GM23338 (cell line): ENCODE measurements around the gene SNX8. TPM values are rescaled to one million over a fixed set of nuclear protein-coding genes. Genes with fewer than 3 reads are reported as not detected.

Source experiments
- ATAC-seq: fragments of 200-7000 bp; cut with Tn5 transposase; 3 replicates; pipeline ENCODE4 v1.9.1; 2020
- DNase-seq: peaks from one replicate; pipeline ENCODE4 v3.0.0-alpha.2; 2015; ENCODE audit warnings: low spot score
- H2AFZ ChIP-seq: fragments of 200-600 bp; sonication (generic); 2 replicates; pipeline ENCODE4 v1.8.0; 2016; ENCODE audit warnings: antibody characterized with exemption, mild to moderate bottlenecking, moderate library complexity
- H3F3A ChIP-seq: fragments of 200-600 bp; sonication (generic); replicated peaks from 2 replicates; pipeline ENCODE4 v1.8.0; 2017; ENCODE audit warnings: antibody characterized with exemption, mixed run types, low read depth
- H3K27ac ChIP-seq: fragments of 200-600 bp; sonication (generic); 2 replicates; pipeline ENCODE4 v1.6.1; 2016; ENCODE audit warnings: low read depth
- H3K27me3 ChIP-seq: fragments of 200-600 bp; sonication (generic); 2 replicates; pipeline ENCODE4 v1.8.0; 2016; ENCODE audit warnings: mild to moderate bottlenecking, mixed run types, moderate library complexity; ENCODE audit not compliant: insufficient read depth
- H3K36me3 ChIP-seq: fragments of 200-600 bp; sonication (generic); 2 replicates; pipeline ENCODE4 v1.8.0; 2016; ENCODE audit warnings: mild to moderate bottlenecking; ENCODE audit not compliant: insufficient read depth
- H3K4me1 ChIP-seq: fragments of 200-600 bp; sonication (generic); 2 replicates; pipeline ENCODE4 v1.8.0; 2016; ENCODE audit warnings: mild to moderate bottlenecking, moderate library complexity; ENCODE audit not compliant: insufficient read depth
- H3K4me2 ChIP-seq: fragments of 200-600 bp; sonication (generic); 2 replicates; pipeline ENCODE4 v1.7.1; 2017; ENCODE audit warnings: mixed run types
- H3K4me3 ChIP-seq: fragments of 200-600 bp; sonication (generic); 2 replicates; pipeline ENCODE4 v1.6.1; 2016; ENCODE audit warnings: mixed run types
- H3K79me2 ChIP-seq: fragments of 200-600 bp; sonication (generic); replicated peaks from 2 replicates; pipeline ENCODE4 v1.8.0; 2017; ENCODE audit warnings: mild to moderate bottlenecking; ENCODE audit not compliant: insufficient read depth
- H3K9me2 ChIP-seq: fragments of 200-600 bp; sonication (generic); 2 replicates; pipeline ENCODE4 v1.8.0; 2017; ENCODE audit not compliant: insufficient read depth
- H4K20me1 ChIP-seq: fragments of 200-600 bp; sonication (generic); replicated peaks from 2 replicates; pipeline ENCODE4 v1.8.0; 2017; ENCODE audit warnings: mild to moderate bottlenecking; ENCODE audit not compliant: insufficient read depth
- H3K27ac Mint-ChIP-seq: 2 replicates; pipeline ENCODE4 v1.8.0; 2020; ENCODE audit warnings: inconsistent platforms, mild to moderate bottlenecking, moderate library complexity, mixed read lengths
- H3K27me3 Mint-ChIP-seq: 3 replicates; pipeline ENCODE4 v1.8.0; 2022; ENCODE audit warnings: low read depth, mild to moderate bottlenecking, moderate library complexity, mixed read lengths, inconsistent platforms; ENCODE audit not compliant: insufficient read depth, poor library complexity
- H3K36me3 Mint-ChIP-seq: 3 replicates; pipeline ENCODE4 v1.8.0; 2021; ENCODE audit warnings: low read depth, mild to moderate bottlenecking, inconsistent platforms, moderate library complexity, mixed read lengths
- H3K4me1 Mint-ChIP-seq: 3 replicates; pipeline ENCODE4 v1.8.0; 2020; ENCODE audit warnings: mild to moderate bottlenecking, inconsistent platforms, mixed read lengths
- H3K4me3 Mint-ChIP-seq: 3 replicates; pipeline ENCODE4 v1.8.0; 2021; ENCODE audit warnings: moderate library complexity, mild to moderate bottlenecking, inconsistent platforms, mixed read lengths
- H3K9me3 Mint-ChIP-seq: 3 replicates; pipeline ENCODE4 v1.8.0; 2020; ENCODE audit warnings: moderate library complexity, mild to moderate bottlenecking, inconsistent platforms, mixed read lengths
- CREB1 ChIP-seq: fragments of 250-450 bp; sonication (Bioruptor Pico); IDR thresholded peaks from 2 replicates; pipeline ENCODE4 v1.5.0; 2020; ENCODE audit warnings: low read depth, mild to moderate bottlenecking, moderate library complexity
- EZH2 ChIP-seq: fragments of 200-600 bp; sonication (generic); IDR thresholded peaks from one replicate; pipeline ENCODE4 v1.8.0; 2017; ENCODE audit warnings: antibody characterized with exemption, mild to moderate bottlenecking, low read depth; ENCODE audit not compliant: unreplicated experiment
- EZH2phosphoT487 ChIP-seq: fragments of 200-600 bp; sonication (generic); IDR thresholded peaks from one replicate; pipeline ENCODE4 v1.8.1; 2018; ENCODE audit warnings: antibody characterized with exemption; ENCODE audit not compliant: unreplicated experiment
- JUNB ChIP-seq: IDR thresholded peaks from one replicate; pipeline ENCODE4 v1.6.1; 2016; ENCODE audit warnings: antibody characterized with exemption; ENCODE audit not compliant: unreplicated experiment
- NANOG ChIP-seq: IDR thresholded peaks from 2 replicates; pipeline ENCODE4 v1.6.1; 2016; ENCODE audit warnings: antibody characterized with exemption, borderline replicate concordance
- POLR2AphosphoS5 ChIP-seq: IDR thresholded peaks from 2 replicates; pipeline ENCODE4 v1.6.1; 2016; ENCODE audit warnings: antibody characterized with exemption, low read depth
- STAT1 ChIP-seq: IDR thresholded peaks from one replicate; pipeline ENCODE4 v1.6.1; 2016; ENCODE audit warnings: antibody characterized with exemption; ENCODE audit not compliant: unreplicated experiment
- ZNF114 ChIP-seq: fragments of 250-450 bp; sonication (Bioruptor Pico); IDR thresholded peaks from 2 replicates; pipeline ENCODE4 v1.5.0; 2020; ENCODE audit warnings: mild to moderate bottlenecking, moderate library complexity
- ZNF331 ChIP-seq: fragments of 250-450 bp; sonication (Bioruptor Pico); IDR thresholded peaks from 2 replicates; pipeline ENCODE4 v1.5.0; 2020; ENCODE audit warnings: low read depth, mild to moderate bottlenecking, moderate library complexity
- polyA plus RNA-seq: library from polyadenylated mRNA; unstranded; fragments of >200 nt; fragmentation: Nextera tagmentation; extraction: Ambion mirVana; gene quantifications from 2 replicates; pipeline ENCODE4 v1.2.1, GENCODE V29; 2016
- total RNA-seq: library from RNA; depleted of rRNA; stranded (reverse); fragments of >200 nt; shearing (Covaris generic); gene quantifications from 2 replicates; pipeline ENCODE4 v1.2.3, GENCODE V29; 2014
- TF ChIP-seq, protein P1 (sequence below): fragments of 250-450 bp; sonication (Bioruptor Pico); IDR thresholded peaks from 2 replicates; pipeline ENCODE4 v1.5.0; 2020; ENCODE audit warnings: mild to moderate bottlenecking, moderate library complexity
- TF ChIP-seq, protein P2 (sequence below), 2 experiments: fragments of 200-600 bp in 1 of 2; sonication (generic) in 1 of 2; conservative IDR thresholded peaks; 2 replicates each; pipeline versions ENCODE4 v1.5.1 to v1.6.1; 2016 to 2017; ENCODE audit warnings: antibody characterized with exemption in 2 of 2, low read depth in 2 of 2, mild to moderate bottlenecking in 2 of 2, moderate library complexity in 1 of 2
- TF ChIP-seq, protein P3 (sequence below): IDR thresholded peaks from one replicate; pipeline ENCODE4 v1.6.1; 2018; ENCODE audit warnings: antibody characterized with exemption; ENCODE audit not compliant: unreplicated experiment
- TF ChIP-seq, protein P4 (sequence below): IDR thresholded peaks from 2 replicates; pipeline ENCODE4 v1.6.1; 2016; ENCODE audit warnings: antibody characterized with exemption

SNX8 gene
- total and polyA plus RNA-seq, 2 experiments from 2014 or later = 44.3 to 50.9 TPM

DNA sequence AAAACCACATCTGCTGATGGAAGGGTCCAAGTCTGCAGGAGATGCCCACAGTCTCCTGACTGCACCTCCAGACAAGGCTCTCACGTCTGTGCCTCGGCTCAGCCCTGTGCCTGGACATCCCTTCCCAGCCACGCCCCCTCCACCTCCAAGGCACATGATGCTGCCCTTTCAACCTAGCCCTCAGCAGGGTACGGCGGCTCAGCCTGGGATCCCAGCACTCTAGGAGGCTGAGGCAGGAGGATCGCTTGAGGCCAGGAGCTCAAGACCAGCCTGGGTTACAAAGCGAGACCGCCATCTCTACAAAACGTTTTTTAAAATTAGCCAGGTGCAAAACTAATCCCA, 95.8 kb downstream of the SNX8 start:
- Mint-ChIP-seq H3K4me1 (no peaks in the 10 kb centered on the region), H3K4me3 (no peak overlapping the region), H3K36me3 (peaks cover 76% of the 10 kb centered on the region), H3K27ac (no peak overlapping the region; the same call in 1 of the 2 replicates), H3K27me3 (peaks cover 10% of the 10 kb centered on the region), H3K9me3 (no peaks in the 10 kb centered on the region)
- ATAC-seq (no peak), DNase-seq (no peak)
- TF ChIP-seq EZH2 (no peak), STAT1 (no peak), CREB1 (CRISPR knock-in tag) (no peak), NANOG (no peak), ZNF331 (CRISPR knock-in tag) (no peak), JUNB (no peak), EZH2phosphoT487 (no peak), POLR2AphosphoS5 (no peak), ZNF114 (no peak)
- TF ChIP-seq, protein P1, sequence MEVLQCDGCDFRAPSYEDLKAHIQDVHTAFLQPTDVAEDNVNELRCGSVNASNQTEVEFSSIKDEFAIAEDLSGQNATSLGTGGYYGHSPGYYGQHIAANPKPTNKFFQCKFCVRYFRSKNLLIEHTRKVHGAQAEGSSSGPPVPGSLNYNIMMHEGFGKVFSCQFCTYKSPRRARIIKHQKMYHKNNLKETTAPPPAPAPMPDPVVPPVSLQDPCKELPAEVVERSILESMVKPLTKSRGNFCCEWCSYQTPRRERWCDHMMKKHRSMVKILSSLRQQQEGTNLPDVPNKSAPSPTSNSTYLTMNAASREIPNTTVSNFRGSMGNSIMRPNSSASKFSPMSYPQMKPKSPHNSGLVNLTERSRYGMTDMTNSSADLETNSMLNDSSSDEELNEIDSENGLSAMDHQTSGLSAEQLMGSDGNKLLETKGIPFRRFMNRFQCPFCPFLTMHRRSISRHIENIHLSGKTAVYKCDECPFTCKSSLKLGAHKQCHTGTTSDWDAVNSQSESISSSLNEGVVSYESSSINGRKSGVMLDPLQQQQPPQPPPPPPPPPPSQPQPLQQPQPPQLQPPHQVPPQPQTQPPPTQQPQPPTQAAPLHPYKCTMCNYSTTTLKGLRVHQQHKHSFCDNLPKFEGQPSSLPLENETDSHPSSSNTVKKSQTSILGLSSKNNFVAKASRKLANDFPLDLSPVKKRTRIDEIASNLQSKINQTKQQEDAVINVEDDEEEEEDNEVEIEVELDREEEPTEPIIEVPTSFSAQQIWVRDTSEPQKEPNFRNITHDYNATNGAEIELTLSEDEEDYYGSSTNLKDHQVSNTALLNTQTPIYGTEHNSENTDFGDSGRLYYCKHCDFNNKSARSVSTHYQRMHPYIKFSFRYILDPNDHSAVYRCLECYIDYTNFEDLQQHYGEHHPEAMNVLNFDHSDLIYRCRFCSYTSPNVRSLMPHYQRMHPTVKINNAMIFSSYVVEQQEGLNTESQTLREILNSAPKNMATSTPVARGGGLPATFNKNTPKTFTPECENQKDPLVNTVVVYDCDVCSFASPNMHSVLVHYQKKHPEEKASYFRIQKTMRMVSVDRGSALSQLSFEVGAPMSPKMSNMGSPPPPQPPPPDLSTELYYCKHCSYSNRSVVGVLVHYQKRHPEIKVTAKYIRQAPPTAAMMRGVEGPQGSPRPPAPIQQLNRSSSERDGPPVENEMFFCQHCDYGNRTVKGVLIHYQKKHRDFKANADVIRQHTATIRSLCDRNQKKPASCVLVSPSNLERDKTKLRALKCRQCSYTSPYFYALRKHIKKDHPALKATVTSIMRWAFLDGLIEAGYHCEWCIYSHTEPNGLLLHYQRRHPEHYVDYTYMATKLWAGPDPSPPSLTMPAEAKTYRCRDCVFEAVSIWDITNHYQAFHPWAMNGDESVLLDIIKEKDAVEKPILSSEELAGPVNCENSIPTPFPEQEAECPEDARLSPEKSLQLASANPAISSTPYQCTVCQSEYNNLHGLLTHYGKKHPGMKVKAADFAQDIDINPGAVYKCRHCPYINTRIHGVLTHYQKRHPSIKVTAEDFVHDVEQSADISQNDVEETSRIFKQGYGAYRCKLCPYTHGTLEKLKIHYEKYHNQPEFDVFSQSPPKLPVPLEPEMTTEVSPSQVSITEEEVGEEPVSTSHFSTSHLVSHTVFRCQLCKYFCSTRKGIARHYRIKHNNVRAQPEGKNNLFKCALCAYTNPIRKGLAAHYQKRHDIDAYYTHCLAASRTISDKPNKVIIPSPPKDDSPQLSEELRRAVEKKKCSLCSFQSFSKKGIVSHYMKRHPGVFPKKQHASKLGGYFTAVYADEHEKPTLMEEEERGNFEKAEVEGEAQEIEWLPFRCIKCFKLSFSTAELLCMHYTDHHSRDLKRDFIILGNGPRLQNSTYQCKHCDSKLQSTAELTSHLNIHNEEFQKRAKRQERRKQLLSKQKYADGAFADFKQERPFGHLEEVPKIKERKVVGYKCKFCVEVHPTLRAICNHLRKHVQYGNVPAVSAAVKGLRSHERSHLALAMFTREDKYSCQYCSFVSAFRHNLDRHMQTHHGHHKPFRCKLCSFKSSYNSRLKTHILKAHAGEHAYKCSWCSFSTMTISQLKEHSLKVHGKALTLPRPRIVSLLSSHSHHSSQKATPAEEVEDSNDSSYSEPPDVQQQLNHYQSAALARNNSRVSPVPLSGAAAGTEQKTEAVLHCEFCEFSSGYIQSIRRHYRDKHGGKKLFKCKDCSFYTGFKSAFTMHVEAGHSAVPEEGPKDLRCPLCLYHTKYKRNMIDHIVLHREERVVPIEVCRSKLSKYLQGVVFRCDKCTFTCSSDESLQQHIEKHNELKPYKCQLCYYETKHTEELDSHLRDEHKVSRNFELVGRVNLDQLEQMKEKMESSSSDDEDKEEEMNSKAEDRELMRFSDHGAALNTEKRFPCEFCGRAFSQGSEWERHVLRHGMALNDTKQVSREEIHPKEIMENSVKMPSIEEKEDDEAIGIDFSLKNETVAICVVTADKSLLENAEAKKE = no peak
- TF ChIP-seq, protein P2, sequence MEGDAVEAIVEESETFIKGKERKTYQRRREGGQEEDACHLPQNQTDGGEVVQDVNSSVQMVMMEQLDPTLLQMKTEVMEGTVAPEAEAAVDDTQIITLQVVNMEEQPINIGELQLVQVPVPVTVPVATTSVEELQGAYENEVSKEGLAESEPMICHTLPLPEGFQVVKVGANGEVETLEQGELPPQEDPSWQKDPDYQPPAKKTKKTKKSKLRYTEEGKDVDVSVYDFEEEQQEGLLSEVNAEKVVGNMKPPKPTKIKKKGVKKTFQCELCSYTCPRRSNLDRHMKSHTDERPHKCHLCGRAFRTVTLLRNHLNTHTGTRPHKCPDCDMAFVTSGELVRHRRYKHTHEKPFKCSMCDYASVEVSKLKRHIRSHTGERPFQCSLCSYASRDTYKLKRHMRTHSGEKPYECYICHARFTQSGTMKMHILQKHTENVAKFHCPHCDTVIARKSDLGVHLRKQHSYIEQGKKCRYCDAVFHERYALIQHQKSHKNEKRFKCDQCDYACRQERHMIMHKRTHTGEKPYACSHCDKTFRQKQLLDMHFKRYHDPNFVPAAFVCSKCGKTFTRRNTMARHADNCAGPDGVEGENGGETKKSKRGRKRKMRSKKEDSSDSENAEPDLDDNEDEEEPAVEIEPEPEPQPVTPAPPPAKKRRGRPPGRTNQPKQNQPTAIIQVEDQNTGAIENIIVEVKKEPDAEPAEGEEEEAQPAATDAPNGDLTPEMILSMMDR (conservative IDR thresholded peaks at IDR 0.05; ENCODE audit: low read depth in 2 of 2) = no peak
- TF ChIP-seq, protein P3, sequence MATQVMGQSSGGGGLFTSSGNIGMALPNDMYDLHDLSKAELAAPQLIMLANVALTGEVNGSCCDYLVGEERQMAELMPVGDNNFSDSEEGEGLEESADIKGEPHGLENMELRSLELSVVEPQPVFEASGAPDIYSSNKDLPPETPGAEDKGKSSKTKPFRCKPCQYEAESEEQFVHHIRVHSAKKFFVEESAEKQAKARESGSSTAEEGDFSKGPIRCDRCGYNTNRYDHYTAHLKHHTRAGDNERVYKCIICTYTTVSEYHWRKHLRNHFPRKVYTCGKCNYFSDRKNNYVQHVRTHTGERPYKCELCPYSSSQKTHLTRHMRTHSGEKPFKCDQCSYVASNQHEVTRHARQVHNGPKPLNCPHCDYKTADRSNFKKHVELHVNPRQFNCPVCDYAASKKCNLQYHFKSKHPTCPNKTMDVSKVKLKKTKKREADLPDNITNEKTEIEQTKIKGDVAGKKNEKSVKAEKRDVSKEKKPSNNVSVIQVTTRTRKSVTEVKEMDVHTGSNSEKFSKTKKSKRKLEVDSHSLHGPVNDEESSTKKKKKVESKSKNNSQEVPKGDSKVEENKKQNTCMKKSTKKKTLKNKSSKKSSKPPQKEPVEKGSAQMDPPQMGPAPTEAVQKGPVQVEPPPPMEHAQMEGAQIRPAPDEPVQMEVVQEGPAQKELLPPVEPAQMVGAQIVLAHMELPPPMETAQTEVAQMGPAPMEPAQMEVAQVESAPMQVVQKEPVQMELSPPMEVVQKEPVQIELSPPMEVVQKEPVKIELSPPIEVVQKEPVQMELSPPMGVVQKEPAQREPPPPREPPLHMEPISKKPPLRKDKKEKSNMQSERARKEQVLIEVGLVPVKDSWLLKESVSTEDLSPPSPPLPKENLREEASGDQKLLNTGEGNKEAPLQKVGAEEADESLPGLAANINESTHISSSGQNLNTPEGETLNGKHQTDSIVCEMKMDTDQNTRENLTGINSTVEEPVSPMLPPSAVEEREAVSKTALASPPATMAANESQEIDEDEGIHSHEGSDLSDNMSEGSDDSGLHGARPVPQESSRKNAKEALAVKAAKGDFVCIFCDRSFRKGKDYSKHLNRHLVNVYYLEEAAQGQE = no peak
- TF ChIP-seq, protein P4, sequence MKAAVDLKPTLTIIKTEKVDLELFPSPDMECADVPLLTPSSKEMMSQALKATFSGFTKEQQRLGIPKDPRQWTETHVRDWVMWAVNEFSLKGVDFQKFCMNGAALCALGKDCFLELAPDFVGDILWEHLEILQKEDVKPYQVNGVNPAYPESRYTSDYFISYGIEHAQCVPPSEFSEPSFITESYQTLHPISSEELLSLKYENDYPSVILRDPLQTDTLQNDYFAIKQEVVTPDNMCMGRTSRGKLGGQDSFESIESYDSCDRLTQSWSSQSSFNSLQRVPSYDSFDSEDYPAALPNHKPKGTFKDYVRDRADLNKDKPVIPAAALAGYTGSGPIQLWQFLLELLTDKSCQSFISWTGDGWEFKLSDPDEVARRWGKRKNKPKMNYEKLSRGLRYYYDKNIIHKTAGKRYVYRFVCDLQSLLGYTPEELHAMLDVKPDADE = no peak
- H3K4me1 ChIP-seq = no peaks in the 10 kb centered on the region
- no peak overlapping the region for H2AFZ ChIP-seq
- peaks cover 6% of the 10 kb centered on the region for H4K20me1 ChIP-seq
- H3K27me3 ChIP-seq = no peaks in the 10 kb centered on the region
- no peaks in the 10 kb centered on the region for H3K9me2 ChIP-seq
- peaks cover 15% of the 10 kb centered on the region; the same call in 1 of the 2 replicates for H3K36me3 ChIP-seq
- H3K79me2 ChIP-seq = peaks cover 26% of the 10 kb centered on the region
- H3K27ac ChIP-seq = no peak overlapping the region
- no peaks in the 10 kb centered on the region for H3F3A ChIP-seq
- H3K4me3 ChIP-seq = no peak overlapping the region
- H3K4me2 ChIP-seq = no peak overlapping the region
